Measurements from ENCODE around the gene COL6A2. TPM values are rescaled to one million over a fixed set of nuclear protein-coding genes. Genes with fewer than 3 reads are reported as not detected.

Gene COL6A2
- total RNA-seq, 2 donors from 2014 or later = 259 to 377 TPM

DNA sequence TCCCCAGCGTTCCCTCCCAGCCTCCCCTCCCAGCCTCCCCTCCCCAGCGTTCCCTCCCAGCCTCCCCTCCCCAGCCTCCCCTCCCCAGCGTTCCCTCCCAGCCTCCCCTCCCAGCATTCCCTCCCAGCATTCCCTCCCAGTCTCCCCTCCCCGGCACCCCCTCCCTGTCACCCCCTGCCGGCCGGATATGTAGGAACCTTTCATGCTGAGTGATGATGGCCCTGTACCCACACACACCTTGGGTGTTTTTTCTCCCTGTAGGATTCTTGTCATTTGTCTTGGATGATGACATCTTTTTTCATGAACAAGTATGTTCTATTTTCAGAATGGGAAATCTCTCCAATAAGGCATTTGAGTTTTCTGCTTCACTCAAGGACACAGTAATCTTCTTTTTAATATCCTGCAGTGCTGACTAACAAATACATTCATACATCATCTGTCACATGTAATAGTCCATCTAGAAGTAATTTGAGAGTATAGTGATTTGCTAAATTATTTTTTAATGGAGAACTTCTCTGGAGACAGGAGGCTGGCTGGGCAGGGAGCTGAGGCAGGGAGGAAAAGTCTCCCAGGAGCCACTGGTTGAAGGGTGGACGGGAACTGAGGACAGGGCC is 38.0 kb downstream of the COL6A2 start:
- Histone ChIP-seq H3K9me3 (ENCODE audit: control insufficient read depth, low read length) (no peaks in the 10 kb centered on the region), H3K9ac (ENCODE audit: extremely low read depth, low read length, poor library complexity, severe bottlenecking) (no peak overlapping the region), H3K4me1 (ENCODE audit: control insufficient read depth, insufficient read depth, low read length) (peaks cover 6% of the 10 kb centered on the region), H3K36me3 (ENCODE audit: control insufficient read depth, insufficient read depth, low read length) (no peaks in the 10 kb centered on the region), H3K4me3 (ENCODE audit: low read length) (no peak overlapping the region), H3K27me3 (ENCODE audit: control insufficient read depth, insufficient read depth, low read length, poor library complexity, severe bottlenecking) (no peaks in the 10 kb centered on the region), H3K27ac (ENCODE audit: low read depth, low read length) (no peak overlapping the region)
- Mint-ChIP-seq H3K27me3 (ENCODE audit: insufficient read depth) (peaks cover 18% of the 10 kb centered on the region), H3K4me3 (no peak overlapping the region), H3K4me1 (peaks cover 7% of the 10 kb centered on the region), H3K9me3 (no peaks in the 10 kb centered on the region), H3K36me3 (ENCODE audit: low read depth) (no peaks in the 10 kb centered on the region), H3K27ac (no peak overlapping the region)
- no peak for DNase-seq
- WGBS, 2 experiments (ENCODE audit: insufficient coverage in 1 of 2, insufficient read length in 1 of 2) = 81% methylated on average over 4 of the region's 7 CpGs; no CpG with 5 or more reads in 1 of the 2 experiments
- TF ChIP-seq, protein P1, sequence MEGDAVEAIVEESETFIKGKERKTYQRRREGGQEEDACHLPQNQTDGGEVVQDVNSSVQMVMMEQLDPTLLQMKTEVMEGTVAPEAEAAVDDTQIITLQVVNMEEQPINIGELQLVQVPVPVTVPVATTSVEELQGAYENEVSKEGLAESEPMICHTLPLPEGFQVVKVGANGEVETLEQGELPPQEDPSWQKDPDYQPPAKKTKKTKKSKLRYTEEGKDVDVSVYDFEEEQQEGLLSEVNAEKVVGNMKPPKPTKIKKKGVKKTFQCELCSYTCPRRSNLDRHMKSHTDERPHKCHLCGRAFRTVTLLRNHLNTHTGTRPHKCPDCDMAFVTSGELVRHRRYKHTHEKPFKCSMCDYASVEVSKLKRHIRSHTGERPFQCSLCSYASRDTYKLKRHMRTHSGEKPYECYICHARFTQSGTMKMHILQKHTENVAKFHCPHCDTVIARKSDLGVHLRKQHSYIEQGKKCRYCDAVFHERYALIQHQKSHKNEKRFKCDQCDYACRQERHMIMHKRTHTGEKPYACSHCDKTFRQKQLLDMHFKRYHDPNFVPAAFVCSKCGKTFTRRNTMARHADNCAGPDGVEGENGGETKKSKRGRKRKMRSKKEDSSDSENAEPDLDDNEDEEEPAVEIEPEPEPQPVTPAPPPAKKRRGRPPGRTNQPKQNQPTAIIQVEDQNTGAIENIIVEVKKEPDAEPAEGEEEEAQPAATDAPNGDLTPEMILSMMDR (conservative IDR thresholded peaks at IDR 0.05) = no peak

DNA sequence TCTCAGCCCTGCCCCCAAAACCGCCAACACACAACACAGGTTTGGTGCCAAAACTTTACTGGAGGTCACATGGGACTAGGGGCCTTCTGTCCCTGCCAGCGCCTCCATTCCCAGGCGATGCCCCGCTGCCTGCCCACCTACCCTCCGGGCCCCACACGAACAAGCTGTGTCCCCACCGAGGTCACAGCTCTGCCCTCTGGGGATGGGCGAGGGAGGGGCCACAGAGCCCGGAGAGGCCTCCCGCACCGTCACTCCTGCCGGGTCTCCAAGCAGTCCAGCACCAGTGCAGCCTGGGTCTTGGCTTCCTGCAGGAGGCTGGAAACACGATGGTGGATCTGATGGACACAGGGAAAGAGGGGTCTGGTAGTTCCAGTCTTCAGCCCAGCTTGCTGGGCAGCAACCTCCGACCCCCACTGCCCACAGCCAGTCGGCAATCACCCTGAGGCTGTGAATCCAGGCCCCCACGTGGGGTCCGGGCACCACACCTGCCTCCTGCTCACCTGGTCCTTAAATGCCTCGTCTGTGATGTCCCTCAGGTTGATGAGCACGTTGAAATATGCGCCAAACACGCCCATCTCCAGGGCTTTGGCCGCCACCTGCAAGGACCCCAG is 38.9 kb downstream of the COL6A2 start:
- no peak overlapping the region for H3K27ac Mint-ChIP-seq
- no peaks in the 10 kb centered on the region for H3K36me3 Mint-ChIP-seq (ENCODE audit: low read depth)
- no peak overlapping the region for H3K4me3 Mint-ChIP-seq
- TF ChIP-seq, protein P1 (conservative IDR thresholded peaks at IDR 0.05) = no peak
- Histone ChIP-seq H3K36me3 (ENCODE audit: control insufficient read depth, insufficient read depth, low read length) (no peaks in the 10 kb centered on the region), H3K4me3 (ENCODE audit: low read length) (no peak overlapping the region), H3K27me3 (ENCODE audit: control insufficient read depth, insufficient read depth, low read length, poor library complexity, severe bottlenecking) (no peaks in the 10 kb centered on the region), H3K9ac (ENCODE audit: extremely low read depth, low read length, poor library complexity, severe bottlenecking) (no peak overlapping the region), H3K4me1 (ENCODE audit: control insufficient read depth, insufficient read depth, low read length) (peaks cover 6% of the 10 kb centered on the region), H3K9me3 (ENCODE audit: control insufficient read depth, low read length) (no peaks in the 10 kb centered on the region), H3K27ac (ENCODE audit: low read depth, low read length) (no peak overlapping the region)
- H3K9me3 Mint-ChIP-seq = no peaks in the 10 kb centered on the region
- 92% methylated on average over 10 to 22 of the region's 22 CpGs for WGBS, 2 experiments (ENCODE audit: insufficient coverage in 1 of 2, insufficient read length in 1 of 2)
- peaks cover 8% of the 10 kb centered on the region for H3K4me1 Mint-ChIP-seq
- peaks cover 26% of the 10 kb centered on the region for H3K27me3 Mint-ChIP-seq (ENCODE audit: insufficient read depth)
- DNase-seq = no peak

DNA sequence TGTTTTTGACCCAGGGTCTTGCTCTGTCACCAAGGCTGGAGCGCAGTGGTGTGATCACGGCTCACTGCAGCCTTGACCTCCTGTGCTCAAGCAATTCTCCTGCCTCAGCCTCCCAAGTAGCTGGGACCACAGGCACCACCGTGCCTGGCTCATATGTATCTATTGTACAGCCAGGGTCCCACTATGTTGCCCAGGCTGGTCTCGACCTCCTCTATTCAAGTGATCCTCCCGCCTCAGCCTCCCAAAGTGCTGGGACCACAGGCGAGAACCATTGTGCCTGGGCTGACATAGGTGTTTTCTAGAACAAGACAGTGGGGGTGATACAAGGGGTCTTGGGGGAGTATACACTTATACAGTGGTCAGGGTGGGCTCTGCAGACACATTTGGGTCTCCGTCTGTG is 40.0 kb downstream of the COL6A2 start:
- DNase-seq = no peak
- H3K9me3 ChIP-seq (ENCODE audit: control insufficient read depth, low read length) = no peaks in the 10 kb centered on the region
- H3K4me1 ChIP-seq (ENCODE audit: control insufficient read depth, insufficient read depth, low read length) = peaks cover 6% of the 10 kb centered on the region
- WGBS, 2 experiments (ENCODE audit: insufficient coverage in 1 of 2, insufficient read length in 1 of 2) = 94% methylated on average over 7 of the region's 7 CpGs
- Mint-ChIP-seq H3K4me3 (no peak overlapping the region), H3K27ac (no peak overlapping the region), H3K36me3 (ENCODE audit: low read depth) (no peaks in the 10 kb centered on the region), H3K27me3 (ENCODE audit: insufficient read depth) (peaks cover 29% of the 10 kb centered on the region), H3K9me3 (peaks cover 5% of the 10 kb centered on the region), H3K4me1 (peaks cover 11% of the 10 kb centered on the region)
- no peaks in the 10 kb centered on the region for H3K36me3 ChIP-seq (ENCODE audit: control insufficient read depth, insufficient read depth, low read length)
- H3K27ac ChIP-seq (ENCODE audit: low read depth, low read length) = no peak overlapping the region
- no peak overlapping the region for H3K4me3 ChIP-seq (ENCODE audit: low read length)
- no peaks in the 10 kb centered on the region for H3K27me3 ChIP-seq (ENCODE audit: control insufficient read depth, insufficient read depth, low read length, poor library complexity, severe bottlenecking)
- no peak overlapping the region for H3K9ac ChIP-seq (ENCODE audit: extremely low read depth, low read length, poor library complexity, severe bottlenecking)
- TF ChIP-seq, protein P1 (conservative IDR thresholded peaks at IDR 0.05) = no peak
